SK-N-DZ (cell line): ENCODE results near the gene TBC1D22A.

Source experiments
- DNase-seq: peaks from one replicate; pipeline ENCODE4 v3.0.0-alpha.2; 2015; ENCODE audit warnings: low spot score

The TBC1D22A gene

GRCh38 chr22:47151064-47151463, 388.6 kb downstream of the TBC1D22A start:
- no peak for DNase-seq

- DNase-seq: no peak
Measured at GRCh38 chr22:47151490-47151889, 389.0 kb downstream of the TBC1D22A start.

GRCh38 chr22:47152236-47152635, 389.8 kb downstream of the TBC1D22A start:
- DNase-seq: no peak

- no peak for DNase-seq
Measured at GRCh38 chr22:47152938-47153337, 390.5 kb downstream of the TBC1D22A start.

GRCh38 chr22:47153854-47154525, 391.5 kb downstream of the TBC1D22A start:
- DNase-seq: no peak

GRCh38 chr22:47154621-47155081, 392.2 kb downstream of the TBC1D22A start:
- no peak for DNase-seq

GRCh38 chr22:47155131-47155885, 392.9 kb downstream of the TBC1D22A start:
- DNase-seq: no peak

GRCh38 chr22:47155912-47156311, 393.5 kb downstream of the TBC1D22A start:
- DNase-seq: no peak

GRCh38 chr22:47156352-47157092, 394.1 kb downstream of the TBC1D22A start:
- DNase-seq: no peak

GRCh38 chr22:47157093-47157420, 394.6 kb downstream of the TBC1D22A start:
- no peak for DNase-seq

GRCh38 chr22:47157486-47158270, 395.2 kb downstream of the TBC1D22A start:
- DNase-seq: no peak

- no peak for DNase-seq
Measured at GRCh38 chr22:47158457-47158856, 396.0 kb downstream of the TBC1D22A start.

- no peak for DNase-seq
Measured at GRCh38 chr22:47159592-47159991, 397.1 kb downstream of the TBC1D22A start.

- DNase-seq: no peak
Measured at GRCh38 chr22:47160141-47160541, 397.7 kb downstream of the TBC1D22A start.

GRCh38 chr22:47160781-47161520, 398.5 kb downstream of the TBC1D22A start:
- DNase-seq: no peak

GRCh38 chr22:47161631-47162030, 399.2 kb downstream of the TBC1D22A start:
- no peak for DNase-seq

GRCh38 chr22:47162865-47163264, 400.4 kb downstream of the TBC1D22A start:
- no peak for DNase-seq

GRCh38 chr22:47163481-47163855, 401.0 kb downstream of the TBC1D22A start:
- no peak for DNase-seq

- DNase-seq: no peak
Measured at GRCh38 chr22:47163856-47164513, 401.5 kb downstream of the TBC1D22A start.

- no peak for DNase-seq
Measured at GRCh38 chr22:47164514-47165337, 402.3 kb downstream of the TBC1D22A start.
